ENCODE measurements around the gene FAM47E. TPM values are rescaled to one million over a fixed set of nuclear protein-coding genes. Genes with fewer than 3 reads are reported as not detected.

Gene FAM47E
- total and polyA plus RNA-seq, 2 of the 8 experiments (the other 6 are each of a cell fraction or from before 2014, with no cell fraction given), result 1.3 to 1.4 TPM

DNA sequence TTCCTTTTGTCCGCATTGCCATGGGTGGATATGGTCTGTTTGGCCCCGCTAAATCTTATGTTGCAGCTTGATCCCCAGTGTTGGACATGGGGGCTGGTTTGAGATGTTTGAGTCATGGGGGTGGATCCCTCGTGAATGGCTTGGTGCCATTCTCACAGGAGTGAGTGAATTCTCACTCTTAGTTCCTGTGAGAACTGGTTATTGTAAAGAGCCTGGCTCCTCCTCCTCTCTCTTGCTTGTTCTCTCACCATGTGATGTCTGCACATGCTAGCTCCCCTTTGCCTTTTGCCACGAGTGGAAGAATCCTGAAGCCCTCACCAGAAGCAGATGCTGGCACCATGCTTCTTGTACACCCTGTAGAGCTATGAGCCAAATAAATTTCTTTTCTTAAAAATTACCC, 32.4 kb downstream of the FAM47E start:
- H4K91ac ChIP-seq (replicated peaks; ENCODE audit: insufficient read length, low read length), result no peak overlapping the region
- no peak for TF ChIP-seq YY1 (IDR thresholded peaks at IDR 0.05; ENCODE audit: low read depth, low read length)
- TF ChIP-seq EGR1 (IDR thresholded peaks at IDR 0.05; ENCODE audit: borderline replicate concordance, low read depth, low read length), result no peak
- no peak for TF ChIP-seq EP300 (IDR thresholded peaks at IDR 0.05; ENCODE audit: borderline replicate concordance in 1 of 2, low read depth in 2 of 2, low read length in 2 of 2)
- no peak for TF ChIP-seq CBX5 (IDR thresholded peaks at IDR 0.05; ENCODE audit: low read depth, low read length)
- no peak for TF ChIP-seq RBBP5 (IDR thresholded peaks at IDR 0.05; ENCODE audit: borderline replicate concordance, low read depth, low read length)
- no peak for TF ChIP-seq NRF1 (IDR thresholded peaks at IDR 0.05; ENCODE audit: low read depth, low read length)
- TF ChIP-seq SIX5 (IDR thresholded peaks at IDR 0.05; ENCODE audit: low read depth, low read length), result no peak
- TF ChIP-seq POU5F1 (IDR thresholded peaks at IDR 0.05; ENCODE audit: low read depth, low read length), result no peak
- TF ChIP-seq KDM1A (IDR thresholded peaks at IDR 0.05; ENCODE audit: borderline replicate concordance, low read length), result no peak
- TF ChIP-seq CBX8 (IDR thresholded peaks at IDR 0.05; ENCODE audit: borderline replicate concordance, low read depth, low read length), result no peak
- no peak for TF ChIP-seq RFX5 (IDR thresholded peaks at IDR 0.05; ENCODE audit: borderline replicate concordance, low read depth, low read length)
- no peak for TF ChIP-seq HDAC6 (IDR thresholded peaks at IDR 0.05; ENCODE audit: low read depth, low read length)
- H3K23ac ChIP-seq (ENCODE audit: insufficient read length), result no peak overlapping the region
- peaks cover 0 to 1% (median 0%) of the 10 kb centered on the region in 4 experiments; a peak in 1 of 7 replicates for H3K27me3 ChIP-seq (replicated peaks in 1 of 4; ENCODE audit: control insufficient read depth in 3 of 4, extremely low read depth in 1 of 4, insufficient read depth in 3 of 4, low read length in 3 of 4)
- H3K36me3 ChIP-seq (ENCODE audit: control insufficient read depth in 2 of 4, insufficient read depth in 4 of 4, low read length in 3 of 4), result no peaks in the 10 kb centered on the region
- ChIA-PET CTCF (ENCODE audit: partially characterized antibody) (interaction anchor here (0.6 to 0.7 kb wide), 2 partner anchors 23 to 1488 kb away, joined by 3 read pairs; no protein-coding TSS in a partner anchor), POLR2A (ENCODE audit: partially characterized antibody) (no interaction called here)
- H3K4me3 ChIP-seq (ENCODE audit: extremely low read depth in 1 of 4, insufficient read depth in 2 of 4, low read depth in 3 of 4, low read length in 4 of 4), result no peak overlapping the region
- H3K9me3 ChIP-seq (ENCODE audit: insufficient read depth in 2 of 2, low read depth in 1 of 2, low read length in 1 of 2), result no peaks in the 10 kb centered on the region
- FAIRE-seq (no peak), DNase-seq (ENCODE audit: low read depth in 1 of 2, low spot score in 2 of 2) (no peak)
- H3K18ac ChIP-seq (ENCODE audit: extremely low read depth, low read length), result no peak overlapping the region
- H3K23me2 ChIP-seq (ENCODE audit: low read depth, low read length), result no peaks in the 10 kb centered on the region
- no peak overlapping the region for H2BK120ac ChIP-seq (replicated peaks; ENCODE audit: low read depth, low read length)
- no peak overlapping the region for H3K9ac ChIP-seq (replicated peaks in 1 of 4; ENCODE audit: extremely low read depth in 1 of 4, low read depth in 3 of 4, low read length in 3 of 4)
- no peak overlapping the region for H3K27ac ChIP-seq (ENCODE audit: low read depth, low read length)
- no peak overlapping the region for H2BK15ac ChIP-seq (ENCODE audit: low read length)
- no peak overlapping the region for H2AFZ ChIP-seq (ENCODE audit: low read length)
- H2BK5ac ChIP-seq (ENCODE audit: low read depth, low read length), result no peak overlapping the region
- no peak overlapping the region for H3K56ac ChIP-seq (replicated peaks; ENCODE audit: insufficient read length, low read depth, low read length)
- H3K79me1 ChIP-seq (ENCODE audit: low read depth, low read length), result no peaks in the 10 kb centered on the region
- H4K8ac ChIP-seq (ENCODE audit: extremely low read depth, insufficient read depth, low read length), result no peak overlapping the region
- no peak overlapping the region for H3K4me2 ChIP-seq (ENCODE audit: insufficient read depth in 1 of 2, low read depth in 2 of 2, low read length in 2 of 2)
- 94% methylated on average over 4 of the region's 4 CpGs; no CpG with 5 or more reads in 1 of the 2 experiments for WGBS, 2 experiments (ENCODE audit: extremely low coverage in 1 of 2, insufficient coverage in 1 of 2, insufficient read length in 1 of 2, insufficient replicate concordance in 2 of 2, low coverage in 1 of 2, low lambda C conversion rate in 2 of 2, missing lambda C conversion rate in 1 of 2)
- no peak overlapping the region for H2BK20ac ChIP-seq (ENCODE audit: low read length)
- no peaks in the 10 kb centered on the region for H4K20me1 ChIP-seq (replicated peaks in 1 of 2; ENCODE audit: control insufficient read depth in 1 of 2, insufficient read depth in 2 of 2, low read length in 2 of 2)
- H3K4ac ChIP-seq (replicated peaks; ENCODE audit: insufficient read length, low read depth, low read length), result no peak overlapping the region
- H2BK12ac ChIP-seq (ENCODE audit: low read depth, low read length), result no peak overlapping the region
- no peak overlapping the region for H2AK5ac ChIP-seq (ENCODE audit: low read depth, low read length)
- H3K14ac ChIP-seq (ENCODE audit: insufficient read length), result no peak overlapping the region
- no peak overlapping the region for H4K5ac ChIP-seq (ENCODE audit: insufficient read length, low read depth, low read length)
- no peaks in the 10 kb centered on the region; a peak in 1 of 7 replicates for H3K4me1 ChIP-seq (replicated peaks in 1 of 4; ENCODE audit: control insufficient read depth in 3 of 4, insufficient read depth in 4 of 4, low read length in 3 of 4)
- H3K79me2 ChIP-seq (ENCODE audit: control insufficient read depth in 1 of 2, insufficient read depth in 2 of 2, low read length in 2 of 2), result no peaks in the 10 kb centered on the region

All from H1 (cell line).